IMR-90 (cell line): Measurements from ENCODE around the gene WFDC8. TPM values are rescaled to one million over a fixed set of nuclear protein-coding genes. Genes with fewer than 3 reads are reported as not detected.

Experiments
- ATAC-seq: fragments of 200-7000 bp; cut with Tn5 transposase; 2 replicates; pipeline ENCODE4 v1.9.1; 2020; ENCODE audit warnings: low read depth, mild to moderate bottlenecking, moderate library complexity
- BruUV-seq: library from RNA; stranded (reverse); fragments of 400-500 nt; replicated peaks from 2 replicates; lab custom pipeline; 2021; lab: Mats Ljungman, UMichigan
- CTCF ChIA-PET: fragments of 300-600 bp; formaldehyde crosslinking; extraction: SDS; loops from one replicate; lab custom pipeline; 2021; ENCODE audit warnings: antibody characterized with exemption; lab: Yijun Ruan, JAX
- POLR2A ChIA-PET: fragments of 300-600 bp; sonication (Branson Sonifier 250); formaldehyde crosslinking; loops from one replicate; lab custom pipeline; 2022; ENCODE audit warnings: antibody characterized with exemption; ENCODE audit not compliant: unreplicated experiment; lab: Charles Lee
- DNase-seq: peaks from one replicate; pipeline ENCODE4 v3.0.0; 2013
- H2AFZ ChIP-seq: replicated peaks from 2 replicates; pipeline ENCODE3; 2013; ENCODE audit warnings: low read length, mild to moderate bottlenecking; ENCODE audit not compliant: poor library complexity
- H2AK5ac ChIP-seq: 2 replicates; pipeline ENCODE4 v1.6.1; 2013; ENCODE audit warnings: low read depth, low read length, inconsistent platforms
- H2AK9ac ChIP-seq: replicated peaks from 2 replicates; pipeline ENCODE3; 2013; ENCODE audit warnings: mild to moderate bottlenecking, low read depth, low read length, moderate library complexity; ENCODE audit not compliant: poor library complexity
- H2BK120ac ChIP-seq: 2 replicates; pipeline ENCODE4 v1.6.1; 2013; ENCODE audit warnings: low read depth, low read length, inconsistent platforms
- H2BK15ac ChIP-seq: 3 replicates; pipeline ENCODE4 v1.6.1; 2013; ENCODE audit warnings: low read depth, low read length, inconsistent platforms
- H2BK20ac ChIP-seq: 2 replicates; pipeline ENCODE4 v1.6.1; 2013; ENCODE audit warnings: low read depth, mild to moderate bottlenecking, inconsistent platforms, low read length, moderate library complexity
- H2BK5ac ChIP-seq: 2 replicates; pipeline ENCODE4 v1.6.1; 2013; ENCODE audit warnings: mild to moderate bottlenecking, low read depth, low read length, inconsistent platforms; ENCODE audit not compliant: poor library complexity, severe bottlenecking
- H3K14ac ChIP-seq: replicated peaks from 2 replicates; pipeline ENCODE4 v1.6.1; 2013; ENCODE audit warnings: low read depth, low read length, inconsistent platforms
- H3K18ac ChIP-seq: 2 replicates; pipeline ENCODE4 v1.6.1; 2013; ENCODE audit warnings: low read depth, low read length, control low read depth
- H3K23ac ChIP-seq: 2 replicates; pipeline ENCODE4 v1.6.1; 2013; ENCODE audit warnings: low read depth, low read length, inconsistent platforms
- H3K27ac ChIP-seq: 2 replicates; pipeline ENCODE4 v1.5.1; 2013; ENCODE audit warnings: mild to moderate bottlenecking, control low read depth, low read length; ENCODE audit not compliant: insufficient read depth
- H3K27me3 ChIP-seq: 2 replicates; pipeline ENCODE4 v1.6.1; 2013; ENCODE audit warnings: low read length; ENCODE audit not compliant: control insufficient read depth, insufficient read depth
- H3K36me3 ChIP-seq: 2 replicates; pipeline ENCODE4 v1.6.1; 2013; ENCODE audit warnings: low read length, mixed read lengths; ENCODE audit not compliant: control insufficient read depth, insufficient read depth
- H3K4ac ChIP-seq: 2 replicates; pipeline ENCODE4 v1.6.1; 2013; ENCODE audit warnings: low read depth, low read length, inconsistent platforms
- H3K4me1 ChIP-seq: 2 replicates; pipeline ENCODE4 v1.6.1; 2013; ENCODE audit warnings: low read length, mixed read lengths; ENCODE audit not compliant: control insufficient read depth, insufficient read depth
- H3K4me2 ChIP-seq: 2 replicates; pipeline ENCODE4 v1.6.1; 2013; ENCODE audit warnings: low read depth, mild to moderate bottlenecking, control low read depth, low read length, moderate library complexity
- H3K4me3 ChIP-seq: 2 replicates; pipeline ENCODE4 v1.5.1; 2013; ENCODE audit warnings: low read depth, mild to moderate bottlenecking, control low read depth, low read length, moderate library complexity; ENCODE audit not compliant: insufficient read depth
- H3K56ac ChIP-seq: 2 replicates; pipeline ENCODE4 v1.6.1; 2013; ENCODE audit warnings: low read length, inconsistent platforms; ENCODE audit not compliant: insufficient read depth; ENCODE audit errors: extremely low read depth
- H3K79me1 ChIP-seq, 2 experiments: 2 replicates each; pipeline ENCODE4 v1.6.1; 2013; ENCODE audit warnings: low read length in 2 of 2, inconsistent platforms in 1 of 2, low read depth in 1 of 2
- H3K9ac ChIP-seq: 2 replicates; pipeline ENCODE4 v1.6.1; 2013; ENCODE audit warnings: low read depth, low read length, control low read depth
- H3K9me1 ChIP-seq: 2 replicates; pipeline ENCODE4 v1.6.1; 2013; ENCODE audit warnings: low read length, inconsistent platforms; ENCODE audit not compliant: insufficient read depth
- H3K9me3 ChIP-seq: 2 replicates; pipeline ENCODE4 v1.6.1; 2013; ENCODE audit warnings: low read length; ENCODE audit not compliant: control insufficient read depth, insufficient read depth
- H4K20me1 ChIP-seq: 2 replicates; pipeline ENCODE4 v1.6.1; 2013; ENCODE audit warnings: low read length, inconsistent platforms; ENCODE audit not compliant: insufficient read depth
- H4K5ac ChIP-seq: 2 replicates; pipeline ENCODE4 v1.6.1; 2013; ENCODE audit warnings: mild to moderate bottlenecking, low read depth, low read length, control low read depth
- H4K8ac ChIP-seq, 2 experiments: 2 replicates each; pipeline ENCODE4 v1.6.1; 2013; ENCODE audit warnings: low read depth in 2 of 2, low read length in 2 of 2, control low read depth in 1 of 2, inconsistent platforms in 1 of 2
- H4K91ac ChIP-seq: 2 replicates; pipeline ENCODE4 v1.6.1; 2013; ENCODE audit warnings: low read depth, low read length, inconsistent platforms; ENCODE audit not compliant: insufficient read depth
- BHLHE40 ChIP-seq: fragments of 150-350 bp; IDR thresholded peaks from 2 replicates; pipeline ENCODE4 v1.6.1; 2016; ENCODE audit warnings: mild to moderate bottlenecking, low read depth, low read length
- CEBPB ChIP-seq: IDR thresholded peaks from 2 replicates; pipeline ENCODE4 v1.6.1; 2012; ENCODE audit warnings: low read depth, low read length, improper control_type of control experiment
- CHD1 ChIP-seq: IDR thresholded peaks from 2 replicates; pipeline ENCODE4 v1.6.1; 2012; ENCODE audit warnings: low read depth, low read length, improper control_type of control experiment
- CTCF ChIP-seq: conservative IDR thresholded peaks from 2 replicates; pipeline ENCODE4 v1.5.1; 2012; ENCODE audit warnings: mild to moderate bottlenecking, low read depth, low read length, improper control_type of control experiment
- ELK1 ChIP-seq: fragments of 150-350 bp; IDR thresholded peaks from 2 replicates; pipeline ENCODE4 v1.6.1; 2016; ENCODE audit warnings: low read depth, mild to moderate bottlenecking, low read length, moderate library complexity, borderline replicate concordance
- FOS ChIP-seq: fragments of 150-350 bp; IDR thresholded peaks from 2 replicates; pipeline ENCODE4 v1.6.1; 2016; ENCODE audit warnings: low read depth, low read length
- MAFK ChIP-seq: IDR thresholded peaks from 2 replicates; pipeline ENCODE4 v1.6.1; 2012; ENCODE audit warnings: low read depth, low read length, improper control_type of control experiment
- MAZ ChIP-seq: IDR thresholded peaks from 2 replicates; pipeline ENCODE4 v1.6.1; 2012; ENCODE audit warnings: low read depth, mild to moderate bottlenecking, low read length, improper control_type of control experiment, moderate library complexity, borderline replicate concordance
- MXI1 ChIP-seq: IDR thresholded peaks from 2 replicates; pipeline ENCODE4 v1.6.1; 2012; ENCODE audit warnings: low read depth, mild to moderate bottlenecking, low read length, moderate library complexity, borderline replicate concordance
- NFE2L2 ChIP-seq: fragments of 150-350 bp; IDR thresholded peaks from 2 replicates; pipeline ENCODE4 v1.6.1; 2016; ENCODE audit warnings: low read depth, mild to moderate bottlenecking, low read length
- POLR2A ChIP-seq: IDR thresholded peaks from 2 replicates; pipeline ENCODE4 v1.6.1; 2012; ENCODE audit warnings: mild to moderate bottlenecking, low read depth, low read length
- RAD21 ChIP-seq: IDR thresholded peaks from 2 replicates; pipeline ENCODE4 v1.6.1; 2012; ENCODE audit warnings: low read length, improper control_type of control experiment
- RCOR1 ChIP-seq: IDR thresholded peaks from 2 replicates; pipeline ENCODE4 v1.6.1; 2012; ENCODE audit warnings: mild to moderate bottlenecking, low read length, improper control_type of control experiment; ENCODE audit not compliant: insufficient replicate concordance
- RFX5 ChIP-seq: IDR thresholded peaks from 2 replicates; pipeline ENCODE4 v1.8.0; 2012; ENCODE audit warnings: low read depth, mild to moderate bottlenecking, low read length, moderate library complexity
- SMC3 ChIP-seq: fragments of 150-350 bp; IDR thresholded peaks from 2 replicates; pipeline ENCODE4 v1.6.1; 2016; ENCODE audit warnings: low read depth, mild to moderate bottlenecking, antibody characterized with exemption, low read length, moderate library complexity
- USF2 ChIP-seq: fragments of 150-350 bp; IDR thresholded peaks from 2 replicates; pipeline ENCODE4 v1.6.1; 2017; ENCODE audit warnings: mild to moderate bottlenecking, antibody characterized with exemption, low read length, low read depth
- WGBS, 2 experiments: methylation state at CpG; one replicate each; pipeline versions ENCODE4 v1.1.5 to v1.1.7; 2013; ENCODE audit warnings: missing lambda C conversion rate in 2 of 2; ENCODE audit not compliant: insufficient read length in 1 of 2; ENCODE audit errors: extremely low coverage in 2 of 2; 5-methylcytosine and 5-hydroxymethylcytosine counted together
- dilution Hi-C: fragments of 300-500 bp; cut with HindIII; formaldehyde crosslinking; loops from one replicate; pipeline ENCODE4 v1.14.3; 2018; ENCODE audit warnings: low sequenced_read_pairs; ENCODE audit not compliant: unreplicated experiment
- in situ Hi-C: fragments of 300-500 bp; cut with MboI; formaldehyde crosslinking; loops from 3 replicates; pipeline ENCODE4 v1.14.3; 2019; ENCODE audit warnings: low sequenced_read_pairs, inconsistent platforms, mixed read lengths
- intact Hi-C: fragments of 100-400 bp; cut with micrococcal nuclease; formaldehyde crosslinking; loops from 2 replicates; pipeline ENCODE4 v1.10.0; 2022
- polyA plus RNA-seq, 3 experiments: library from polyadenylated mRNA; depleted of rRNA; stranded (reverse); fragments of >200 nt; gene quantifications; 2 replicates each; pipeline ENCODE4 v1.2.3, GENCODE V29; 2012; ENCODE audit warnings: low replicate concordance in 1 of 3
- total RNA-seq: library from RNA; depleted of rRNA; stranded (reverse); fragments of >200 nt; gene quantifications from 2 replicates; pipeline ENCODE4 v1.2.3, GENCODE V29; 2012

The WFDC8 gene
- total and polyA plus RNA-seq, 2 of the 4 experiments (the other 2 are of a cell fraction) = not detected

GRCh38 chr20:45538209-45538799 lies 40.8 kb downstream of the WFDC8 start:
- H3K56ac ChIP-seq = no peak overlapping the region
- no TSS peak for BruUV-seq
- no peak overlapping the region for H2AK9ac ChIP-seq
- H4K5ac ChIP-seq = no peak overlapping the region
- H2BK5ac ChIP-seq = no peak overlapping the region
- no peak overlapping the region for H2BK120ac ChIP-seq
- no peak overlapping the region for H2BK15ac ChIP-seq
- H3K79me1 ChIP-seq = no peaks in the 10 kb centered on the region
- POLR2A ChIA-PET = no interaction called here
- no peaks in the 10 kb centered on the region; the same call in 1 of the 2 replicates for H3K27me3 ChIP-seq
- H4K91ac ChIP-seq = no peak overlapping the region
- H2BK20ac ChIP-seq = no peak overlapping the region
- H4K8ac ChIP-seq = no peak overlapping the region
- H3K27ac ChIP-seq = no peak overlapping the region
- H3K4me3 ChIP-seq = no peak overlapping the region
- dilution Hi-C loops (no loop called here), in situ Hi-C loops (loop anchor here (25.0 kb wide), 1 partner anchor 224 kb away; no protein-coding TSS in a partner anchor), intact Hi-C loops (no loop called here)
- H3K18ac ChIP-seq = no peak overlapping the region
- H3K4me1 ChIP-seq = no peaks in the 10 kb centered on the region
- DNase-seq (no peak), ATAC-seq (no peak)
- H2AFZ ChIP-seq = no peak overlapping the region
- no peak overlapping the region for H3K9ac ChIP-seq
- H4K20me1 ChIP-seq = no peaks in the 10 kb centered on the region
- H3K9me1 ChIP-seq = no peaks in the 10 kb centered on the region
- no peaks in the 10 kb centered on the region for H3K36me3 ChIP-seq
- no peak overlapping the region for H2AK5ac ChIP-seq
- 34% methylated on average over 3 of the region's 7 CpGs; no CpG with 5 or more reads in 1 of the 2 experiments for WGBS, 2 experiments
- TF ChIP-seq RFX5 (no peak), NFE2L2 (no peak), RCOR1 (no peak), MXI1 (no peak), MAFK (no peak), USF2 (no peak), RAD21 (no peak), MAZ (no peak), POLR2A (no peak), FOS (no peak), CEBPB (no peak), CHD1 (no peak), SMC3 (no peak), CTCF (no peak), ELK1 (no peak), BHLHE40 (no peak)
- no peak overlapping the region for H3K4me2 ChIP-seq
- H3K23ac ChIP-seq = no peak overlapping the region
- H3K14ac ChIP-seq = no peak overlapping the region
- H3K9me3 ChIP-seq = no peaks in the 10 kb centered on the region
- H3K4ac ChIP-seq = no peak overlapping the region
- CTCF ChIA-PET = no interaction called here
